OCI-LY7 (cell line): ENCODE measurements around the gene CHL1. TPM values are rescaled to one million over a fixed set of nuclear protein-coding genes. Genes with fewer than 3 reads are reported as not detected.

Experiments
- BruUV-seq: library from RNA; stranded (reverse); fragments of 400-500 nt; replicated peaks from 2 replicates; lab custom pipeline; 2021; lab: Mats Ljungman, UMichigan
- CTCF ChIA-PET: fragments of 300-600 bp; sonication (Branson Sonifier 250); formaldehyde crosslinking; loops from one replicate; lab custom pipeline; 2022; ENCODE audit warnings: antibody characterized with exemption; ENCODE audit not compliant: unreplicated experiment; lab: Charles Lee
- POLR2A ChIA-PET: fragments of 300-600 bp; sonication (Branson Sonifier 250); formaldehyde crosslinking; loops from one replicate; lab custom pipeline; 2022; ENCODE audit warnings: antibody characterized with exemption; lab: Charles Lee
- DNase-seq: peaks from one replicate; pipeline ENCODE4 v3.0.0-alpha.2; 2015; ENCODE audit warnings: low spot score
- H2AFZ ChIP-seq: fragments of 200-600 bp; sonication (generic), shearing (Covaris generic); 2 replicates; pipeline ENCODE4 v1.6.1; 2014; ENCODE audit warnings: mild to moderate bottlenecking, antibody characterized with exemption, low read length, moderate library complexity
- H3K27ac ChIP-seq: fragments of 200-600 bp; sonication (generic); 2 replicates; pipeline ENCODE4 v1.5.1; 2014; ENCODE audit warnings: mixed run types, low read depth, mild to moderate bottlenecking, moderate library complexity, low read length, inconsistent platforms; ENCODE audit not compliant: poor library complexity, severe bottlenecking
- H3K36me3 ChIP-seq: fragments of 200-600 bp; sonication (generic); 2 replicates; pipeline ENCODE4 v1.6.1; 2014; ENCODE audit warnings: mild to moderate bottlenecking, antibody characterized with exemption, low read length, moderate library complexity, mixed read lengths; ENCODE audit not compliant: insufficient read depth
- H3K4me1 ChIP-seq: fragments of 200-600 bp; sonication (generic); 2 replicates; pipeline ENCODE4 v1.5.1; 2014; ENCODE audit warnings: mild to moderate bottlenecking, low read length; ENCODE audit not compliant: insufficient read depth, poor library complexity, severe bottlenecking
- H3K4me2 ChIP-seq: fragments of 200-600 bp; sonication (generic); 2 replicates; pipeline ENCODE4 v1.6.1; 2014; ENCODE audit warnings: mild to moderate bottlenecking, low read length
- H3K4me3 ChIP-seq: fragments of 200-600 bp; sonication (generic); 2 replicates; pipeline ENCODE4 v1.5.1; 2014; ENCODE audit warnings: mild to moderate bottlenecking, low read depth, low read length; ENCODE audit not compliant: poor library complexity, severe bottlenecking
- H3K79me2 ChIP-seq: fragments of 200-600 bp; sonication (generic); 2 replicates; pipeline ENCODE4 v1.6.1; 2016; ENCODE audit warnings: low read depth, mild to moderate bottlenecking, low read length, moderate library complexity, mixed read lengths; ENCODE audit not compliant: insufficient read depth
- H3K9me2 ChIP-seq: fragments of 200-600 bp; sonication (generic); 2 replicates; pipeline ENCODE4 v1.6.1; 2016; ENCODE audit warnings: mild to moderate bottlenecking, low read length, mixed read lengths; ENCODE audit not compliant: insufficient read depth
- H3K9me3 ChIP-seq: fragments of 200-600 bp; sonication (generic); 2 replicates; pipeline ENCODE4 v1.6.1; 2014; ENCODE audit warnings: mild to moderate bottlenecking, mixed run types, low read length, mixed read lengths
- H4K20me1 ChIP-seq: fragments of 200-600 bp; sonication (generic); 2 replicates; pipeline ENCODE4 v1.6.1; 2014; ENCODE audit warnings: mild to moderate bottlenecking, antibody characterized with exemption, low read length, moderate library complexity, mixed read lengths; ENCODE audit not compliant: insufficient read depth
- CTCF ChIP-seq: fragments of 200-600 bp; sonication (generic); conservative IDR thresholded peaks from 2 replicates; pipeline ENCODE4 v1.5.1; 2014; ENCODE audit warnings: mild to moderate bottlenecking, antibody characterized with exemption, low read length, moderate library complexity, mixed read lengths
- EZH2phosphoT487 ChIP-seq: fragments of 200-600 bp; sonication (generic); IDR thresholded peaks from 2 replicates; pipeline ENCODE4 v1.6.1; 2018; ENCODE audit warnings: low read depth, borderline replicate concordance, mild to moderate bottlenecking, mixed run types, antibody characterized with exemption, low read length, moderate library complexity, mixed read lengths
- intact Hi-C: fragments of 100-400 bp; cut with micrococcal nuclease; formaldehyde crosslinking; loops from one replicate; pipeline ENCODE4 v1.10.0; 2022; ENCODE audit not compliant: unreplicated experiment
- total RNA-seq, 2 experiments: library from RNA; depleted of rRNA in 1 of 2; stranded (reverse); fragments of >200 nt in 1 of 2; shearing (Covaris generic) in 1 of 2; gene quantifications; 2 replicates each; pipeline ENCODE4 v1.2.3, GENCODE V29; 2014 to 2022

CHL1 gene
- total RNA-seq, 2 experiments from 2014 or later: 0.51 TPM; not detected in 1

GRCh38 chr3:217099-217813 lies 20.7 kb downstream of the CHL1 start:
- TF ChIP-seq CTCF (no peak), EZH2phosphoT487 (no peak)
- no peak for DNase-seq
- no peaks in the 10 kb centered on the region for H4K20me1 ChIP-seq
- intact Hi-C loops: loop anchor here (5.0 kb wide), 1 partner anchor 135 kb away; no protein-coding TSS in a partner anchor
- no peak overlapping the region for H3K27ac ChIP-seq
- no peaks in the 10 kb centered on the region for H3K79me2 ChIP-seq
- no peak overlapping the region for H3K4me3 ChIP-seq
- H3K9me2 ChIP-seq: no peaks in the 10 kb centered on the region
- ChIA-PET POLR2A (interaction anchor here (0.8 to 3.3 kb wide), 6 partner anchors 8 to 104 kb away, joined by 3 to 15 read pairs (median 4); no protein-coding TSS in a partner anchor), CTCF (interaction anchor here (0.6 kb wide), 1 partner anchor 9 kb away, joined by 3 read pairs; no protein-coding TSS in a partner anchor)
- no peak overlapping the region for H3K4me2 ChIP-seq
- no peaks in the 10 kb centered on the region for H3K9me3 ChIP-seq
- H2AFZ ChIP-seq: no peak overlapping the region
- no peaks in the 10 kb centered on the region for H3K36me3 ChIP-seq
- peaks cover 8% of the 10 kb centered on the region for H3K4me1 ChIP-seq
- no TSS peak for BruUV-seq

- ChIA-PET CTCF (no interaction called here), POLR2A (interaction anchor here (0.6 to 3.3 kb wide), 7 partner anchors 9 to 85 kb away, joined by 3 to 15 read pairs (median 3); no protein-coding TSS in a partner anchor)
- no peaks in the 10 kb centered on the region for H3K79me2 ChIP-seq
- TF ChIP-seq EZH2phosphoT487 (no peak), CTCF (no peak)
- no peaks in the 10 kb centered on the region for H3K36me3 ChIP-seq
- H3K27ac ChIP-seq: no peak overlapping the region
- no peak overlapping the region for H3K4me3 ChIP-seq
- intact Hi-C loops: loop anchor here (5.0 kb wide), 1 partner anchor 134 kb away; no protein-coding TSS in a partner anchor
- H3K4me2 ChIP-seq: no peak overlapping the region
- no TSS peak for BruUV-seq
- H2AFZ ChIP-seq: no peak overlapping the region
- H3K4me1 ChIP-seq: peaks cover 8% of the 10 kb centered on the region
- H4K20me1 ChIP-seq: no peaks in the 10 kb centered on the region
- no peaks in the 10 kb centered on the region for H3K9me3 ChIP-seq
- H3K9me2 ChIP-seq: no peaks in the 10 kb centered on the region
- no peak for DNase-seq
Measured at GRCh38 chr3:217948-218347, 21.4 kb downstream of the CHL1 start.
